GM19328 (cell line): ENCODE measurements around the gene ZDHHC11.
"Not testable (repeated sequence)": the region's sequence is repeated elsewhere in the genome, so short reads cannot be mapped to it uniquely, and the experiment has no call there.

Experiments
- ATAC-seq: cut with Tn5 transposase; IDR thresholded peaks from one replicate; pipeline ENCODE4 v1.9.1; 2021; ENCODE audit warnings: mild to moderate bottlenecking, moderate library complexity; ENCODE audit not compliant: unreplicated experiment

Gene ZDHHC11

DNA sequence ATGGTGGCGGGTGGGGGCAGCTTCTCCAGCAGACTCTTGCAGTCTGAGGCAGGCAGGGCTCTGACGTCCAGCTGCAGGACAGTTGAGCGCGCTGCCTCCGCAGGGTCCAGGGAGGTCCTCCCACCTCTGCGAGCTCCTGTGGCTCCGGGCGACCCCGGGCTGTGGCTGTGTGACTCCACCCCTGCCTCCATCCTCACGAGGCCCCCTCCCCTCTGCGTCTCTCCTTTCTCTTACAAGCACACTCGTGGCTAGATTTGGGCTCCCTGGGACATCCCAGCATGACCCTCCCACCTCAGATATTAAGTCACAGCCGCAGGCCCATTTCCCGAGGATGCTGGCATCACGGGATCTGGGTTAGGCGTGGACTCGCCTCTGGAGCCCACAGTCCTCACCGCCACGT is 100.6 kb downstream of the ZDHHC11 start:
- not testable (repeated sequence) for ATAC-seq

DNA sequence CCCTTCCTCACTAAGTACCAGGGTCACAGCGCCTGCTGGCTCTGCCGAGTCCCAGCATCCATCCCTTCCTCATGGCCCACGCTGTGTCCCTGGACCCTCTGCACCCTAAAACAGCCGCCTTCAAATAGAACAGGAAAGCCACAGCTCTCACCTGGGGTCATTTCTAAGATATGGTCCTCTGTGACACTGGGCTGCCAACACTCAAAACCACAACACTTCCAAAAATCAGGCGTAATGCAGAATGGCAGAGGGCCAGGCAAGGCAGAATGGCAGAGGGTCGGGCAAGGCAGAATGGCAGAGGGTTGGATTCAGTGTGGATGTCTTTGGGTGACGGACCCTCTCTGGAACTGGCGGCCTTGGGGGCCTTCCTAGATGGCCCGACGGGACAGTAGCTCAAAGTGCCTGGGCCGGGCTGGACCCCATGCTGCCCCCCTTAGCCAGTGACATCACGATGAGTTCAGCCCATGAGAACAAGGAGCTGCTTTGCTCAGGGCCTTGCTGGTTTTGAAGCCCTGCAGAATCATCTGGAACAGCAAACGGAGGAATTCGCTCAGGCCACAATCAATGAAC is 101.6 kb downstream of the ZDHHC11 start:
- ATAC-seq = no peak

DNA sequence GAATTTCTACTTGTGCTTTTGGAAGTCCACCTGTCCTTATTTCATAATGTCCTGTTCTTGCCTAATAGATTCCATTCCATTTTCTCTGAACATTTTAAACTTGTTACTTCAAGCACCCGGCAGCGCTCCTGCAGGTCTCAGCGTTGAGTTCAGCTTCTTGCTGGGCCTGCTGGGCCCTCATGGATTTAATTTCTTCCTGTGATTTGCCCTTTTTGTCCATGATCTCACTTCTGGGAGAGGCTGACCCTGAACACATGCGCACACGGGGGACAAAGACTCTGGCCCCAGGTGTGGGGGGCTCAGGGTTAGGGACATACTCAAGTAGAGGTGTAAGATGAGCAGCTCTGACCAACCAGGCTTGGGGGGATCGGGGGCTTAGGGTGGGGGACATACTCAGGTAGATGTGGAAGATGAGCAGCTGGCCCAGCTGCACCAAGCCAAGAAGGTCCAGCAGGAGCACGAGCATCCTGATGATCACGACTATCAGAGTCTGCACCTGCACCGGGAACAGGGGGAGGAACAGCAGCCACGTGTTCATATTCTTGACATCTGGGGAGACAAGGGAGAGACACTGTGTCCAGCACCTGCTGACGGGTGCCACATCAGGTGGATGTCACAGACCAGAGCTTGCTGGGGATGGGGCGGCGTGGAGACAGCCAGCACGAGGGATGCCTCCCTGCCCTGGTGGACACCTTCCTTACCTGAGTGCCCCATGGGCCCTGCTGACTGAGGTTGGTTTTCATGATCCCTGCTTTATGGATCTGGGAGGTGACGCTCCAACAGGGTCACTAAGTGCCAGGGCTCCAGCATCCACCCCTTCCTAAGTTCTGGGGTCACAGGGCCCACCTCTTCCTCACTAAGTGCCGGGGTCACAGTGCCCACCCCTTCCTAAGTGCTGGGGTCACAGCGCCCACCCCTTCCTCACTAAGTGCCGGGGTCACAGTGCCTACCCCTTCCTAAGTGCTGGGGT is 102.5 kb downstream of the ZDHHC11 start:
- ATAC-seq = not testable (repeated sequence)

DNA sequence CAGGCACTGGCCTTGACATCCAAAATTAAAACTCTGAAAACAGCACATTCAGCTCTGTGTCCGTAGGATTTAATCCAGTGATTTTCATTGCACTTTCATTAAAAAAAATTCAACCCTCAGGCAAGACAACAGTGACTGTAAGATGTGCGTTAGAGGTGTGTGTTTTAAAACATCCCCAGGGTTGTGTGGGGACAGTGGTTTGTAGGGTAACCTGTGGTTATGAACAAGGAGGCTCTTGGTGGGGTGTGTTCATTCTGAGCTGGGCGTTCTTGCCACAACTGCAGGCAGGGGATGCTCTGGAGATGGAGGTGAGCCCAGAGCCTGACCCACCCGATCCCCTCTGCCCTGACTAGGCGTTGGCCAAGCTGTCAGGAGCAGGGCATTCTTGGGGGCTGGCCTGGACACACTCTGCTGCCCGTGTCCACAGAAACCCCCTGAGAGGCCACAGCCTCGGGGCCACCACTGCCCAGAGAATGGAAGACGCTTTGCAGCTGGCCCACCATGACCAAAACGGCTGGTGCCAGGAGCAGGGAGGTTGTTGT is 103.4 kb downstream of the ZDHHC11 start:
- not testable (repeated sequence) for ATAC-seq

DNA sequence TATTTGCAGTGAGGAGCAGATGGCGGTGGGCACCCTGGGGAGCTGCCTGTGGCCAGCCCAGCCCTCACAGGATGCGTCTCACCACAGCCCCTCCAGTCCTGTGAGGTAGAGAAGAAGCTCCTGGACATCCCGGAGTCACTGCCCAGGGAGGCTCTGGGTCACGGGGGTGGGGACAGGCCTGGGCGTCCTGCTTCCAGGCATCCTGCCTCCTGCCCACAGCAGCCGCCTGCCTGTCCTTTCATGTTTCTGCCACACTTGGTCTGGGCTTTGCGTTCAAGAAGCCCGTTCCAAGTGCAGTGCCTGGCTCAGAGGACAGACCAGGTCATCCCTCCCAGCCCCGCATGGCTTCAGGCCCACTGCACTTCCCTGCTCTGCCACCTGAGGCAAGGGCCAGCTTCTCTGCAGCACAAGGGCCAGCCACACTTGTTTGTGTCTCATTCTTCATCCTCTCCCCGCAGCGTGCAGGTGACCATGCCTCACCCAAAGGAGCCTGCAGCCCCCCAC is 104.5 kb downstream of the ZDHHC11 start:
- ATAC-seq = no peak
